Caki2 (cell line): Measurements from ENCODE around the gene LAMB4. TPM values are rescaled to one million over a fixed set of nuclear protein-coding genes. Genes with fewer than 3 reads are reported as not detected.
"Not testable (repeated sequence)": the region's sequence is repeated elsewhere in the genome, so short reads cannot be mapped to it uniquely, and the experiment has no call there.

Source experiments
- DNase-seq: peaks from one replicate; pipeline ENCODE4 v3.0.0-alpha.2; 2015; ENCODE audit warnings: low read depth
- in situ Hi-C: cut with HindIII; loops from 2 replicates; pipeline ENCODE4 v1.10.0; 2016; ENCODE audit warnings: low sequenced_read_pairs, low pct_unique_long_range_greater_than_20kb, mixed read lengths
- total RNA-seq: library from RNA; depleted of rRNA; stranded (reverse); fragments of >200 nt; shearing (Covaris generic); gene quantifications from 2 replicates; pipeline ENCODE4 v1.2.3, GENCODE V29; 2014; ENCODE audit warnings: low replicate concordance

Gene LAMB4
- total RNA-seq, 1 experiment from 2014 or later: 0.54 TPM

DNA sequence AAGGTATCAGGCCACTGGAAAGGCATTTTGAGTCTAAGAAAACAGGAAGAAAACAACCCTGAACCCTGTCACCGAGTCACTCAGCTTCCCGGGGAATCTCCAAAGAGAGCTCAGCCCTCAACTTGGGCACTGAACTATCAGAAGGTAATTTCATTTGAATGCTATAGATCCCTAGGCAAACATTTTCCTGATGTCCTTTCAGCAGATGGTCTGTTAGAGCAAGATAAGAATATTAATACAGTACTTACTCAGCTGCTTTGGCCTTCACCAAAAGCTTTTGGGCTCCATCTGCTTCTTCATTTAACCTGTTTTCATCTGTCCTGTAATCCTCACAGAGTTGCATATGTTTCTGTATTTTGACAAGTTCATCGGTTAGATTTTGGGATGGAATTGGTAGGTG, 93.0 kb downstream of the LAMB4 start:
- in situ Hi-C loops: no loop called here
- no peak for DNase-seq

DNA sequence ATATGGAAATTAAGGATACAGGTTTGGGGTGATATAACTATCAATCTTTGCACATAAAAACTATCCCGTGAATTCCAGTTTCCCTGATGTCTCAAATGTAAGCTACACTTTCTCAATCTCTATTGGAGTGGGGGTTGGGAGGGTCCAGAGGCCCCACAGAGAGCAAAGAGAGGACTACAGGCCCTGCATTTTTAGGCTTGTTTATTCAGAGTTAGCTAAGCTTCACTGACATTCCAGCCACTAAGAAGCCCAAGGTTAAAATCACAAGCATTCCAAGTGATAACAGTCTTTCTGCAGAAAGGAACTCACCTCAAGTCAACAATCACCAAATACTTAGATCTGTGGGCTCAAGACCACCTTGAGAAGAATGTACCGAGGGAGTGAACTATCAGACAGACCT, 95.6 kb downstream of the LAMB4 start:
- DNase-seq: no peak
- in situ Hi-C loops: no loop called here

DNA sequence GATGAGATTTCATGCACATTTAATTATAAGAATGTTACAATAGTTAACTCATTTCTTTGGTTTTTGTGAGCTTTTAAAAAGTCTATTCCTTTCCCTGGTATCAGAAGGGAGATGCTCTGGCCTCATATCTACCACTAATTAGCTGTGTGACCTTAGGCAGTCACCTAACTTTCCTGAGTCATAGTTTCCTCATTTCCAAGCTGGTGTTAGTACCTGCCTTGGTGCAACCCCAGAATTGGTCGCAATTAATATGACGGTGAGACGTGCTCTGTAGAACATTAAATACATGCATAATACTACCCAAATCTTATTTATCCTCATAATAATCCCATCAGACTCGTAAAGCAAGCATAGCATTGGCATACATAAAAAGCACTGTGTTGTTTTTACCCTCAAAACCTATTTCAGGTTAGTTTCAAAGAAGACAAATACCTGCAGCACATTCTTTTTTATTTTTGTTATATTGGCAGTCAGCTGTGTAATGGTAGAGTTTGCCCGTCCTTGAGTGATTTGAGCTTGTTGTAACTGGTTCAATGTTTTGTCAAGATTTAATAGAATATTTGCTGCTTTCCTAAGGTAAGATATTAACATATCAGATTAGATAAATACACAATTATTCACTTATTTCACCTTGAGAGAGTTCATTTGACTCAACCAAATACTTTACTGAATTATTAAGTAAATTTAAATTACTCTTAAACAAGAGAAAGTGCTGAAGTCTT, 96.2 kb downstream of the LAMB4 start:
- in situ Hi-C loops: no loop called here
- DNase-seq: no peak

DNA sequence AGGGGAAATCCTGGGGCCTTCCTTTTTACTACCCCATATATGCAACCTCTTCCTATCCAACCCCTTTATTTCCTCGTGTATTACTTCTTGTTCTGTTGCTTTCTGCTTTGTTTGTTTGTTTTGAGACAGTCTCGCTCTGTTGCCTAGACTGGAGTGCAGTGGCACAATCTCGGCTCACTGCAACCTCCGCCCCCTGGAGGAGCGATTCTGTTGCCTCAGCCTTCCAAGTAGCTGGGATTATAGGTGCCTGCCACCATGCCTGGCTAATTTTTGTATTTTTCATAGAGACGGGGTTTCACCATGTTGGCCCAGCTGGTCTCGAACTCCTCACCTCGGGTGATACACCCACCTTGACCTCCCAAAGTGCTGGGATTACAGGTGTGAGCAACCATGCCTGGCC, 96.9 kb downstream of the LAMB4 start:
- in situ Hi-C loops: not testable (repeated sequence)

DNA sequence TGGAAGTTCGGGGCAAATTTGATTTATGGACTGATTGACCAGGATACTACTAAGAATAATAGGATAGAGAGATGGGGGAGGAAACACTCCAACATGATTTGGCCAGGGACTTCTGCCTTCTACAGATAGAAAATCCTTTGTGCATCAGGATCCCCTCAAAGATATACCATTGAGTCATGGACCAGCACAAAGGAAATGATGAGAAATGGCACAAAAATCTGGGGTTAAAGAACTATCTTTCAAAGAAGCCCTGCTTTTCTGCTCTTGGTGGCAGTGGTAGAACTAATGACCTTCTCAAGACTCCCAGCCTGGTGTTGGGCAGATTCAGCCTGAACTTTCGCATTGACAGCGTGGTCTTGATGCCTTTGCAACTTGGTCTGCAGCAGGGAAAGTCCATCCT, 99.6 kb downstream of the LAMB4 start:
- DNase-seq: no peak
- in situ Hi-C loops: no loop called here

More for the DNA sequence above, 96.9 kb downstream of the LAMB4 start:
- DNase-seq: not testable (repeated sequence)

DNA sequence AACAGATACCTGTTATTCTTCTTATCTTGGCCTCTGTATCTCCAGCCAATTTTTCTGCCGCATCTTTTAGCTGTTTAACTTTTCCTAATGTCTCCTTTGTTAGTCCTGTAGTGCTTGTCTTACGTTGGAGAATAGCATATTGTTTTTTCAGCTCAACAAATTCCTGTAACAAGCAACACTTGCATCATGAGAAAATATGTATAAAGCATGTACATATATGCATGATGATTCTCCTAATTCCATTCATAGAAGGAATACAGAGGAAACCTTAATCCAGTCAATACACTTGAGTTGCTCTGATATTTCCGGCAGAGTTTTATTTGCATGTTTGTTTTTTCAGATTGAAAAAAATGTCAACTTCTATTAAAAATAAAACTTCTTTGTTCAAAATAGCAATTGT, 101.1 kb downstream of the LAMB4 start:
- DNase-seq: no peak
- in situ Hi-C loops: no loop called here

DNA sequence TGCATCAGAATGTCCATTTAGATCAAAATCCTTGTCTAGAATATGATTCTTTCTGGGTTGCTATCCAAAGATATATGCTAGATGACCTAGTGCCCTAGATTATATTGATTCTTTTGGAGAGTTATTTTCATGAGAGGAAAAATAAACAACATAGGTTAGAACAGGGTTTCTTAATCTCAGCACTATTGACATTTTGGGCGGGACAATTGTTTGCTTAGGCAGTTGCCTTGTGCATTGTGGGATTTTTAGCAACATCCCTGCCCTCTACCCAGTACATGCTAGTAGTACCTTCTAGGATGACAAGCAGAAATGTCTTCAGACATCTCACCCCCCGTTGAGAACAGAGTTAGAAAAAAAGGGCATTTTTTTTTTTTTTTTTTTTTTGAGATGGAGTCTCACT, 102.0 kb downstream of the LAMB4 start:
- in situ Hi-C loops: no loop called here
- no peak for DNase-seq

DNA sequence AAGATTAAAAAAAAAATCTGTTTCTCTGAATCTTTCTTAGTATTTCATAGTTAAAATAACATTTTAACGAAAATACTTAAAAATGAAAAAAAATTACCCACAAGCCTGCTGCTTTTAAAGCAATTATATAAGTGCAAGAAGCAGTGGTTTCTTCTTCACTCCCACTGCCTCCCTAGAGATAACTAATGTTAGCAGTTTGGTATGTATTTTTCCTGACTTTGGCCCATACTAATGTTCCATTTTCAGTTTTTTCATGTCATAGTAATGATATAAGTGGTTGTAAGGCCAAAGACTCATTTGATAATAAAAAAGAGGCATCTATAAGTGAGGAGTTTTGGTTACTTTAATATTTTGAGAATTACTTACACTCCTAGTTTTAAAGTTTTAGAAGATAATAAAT, 102.9 kb downstream of the LAMB4 start:
- in situ Hi-C loops: no loop called here
- DNase-seq: no peak

DNA sequence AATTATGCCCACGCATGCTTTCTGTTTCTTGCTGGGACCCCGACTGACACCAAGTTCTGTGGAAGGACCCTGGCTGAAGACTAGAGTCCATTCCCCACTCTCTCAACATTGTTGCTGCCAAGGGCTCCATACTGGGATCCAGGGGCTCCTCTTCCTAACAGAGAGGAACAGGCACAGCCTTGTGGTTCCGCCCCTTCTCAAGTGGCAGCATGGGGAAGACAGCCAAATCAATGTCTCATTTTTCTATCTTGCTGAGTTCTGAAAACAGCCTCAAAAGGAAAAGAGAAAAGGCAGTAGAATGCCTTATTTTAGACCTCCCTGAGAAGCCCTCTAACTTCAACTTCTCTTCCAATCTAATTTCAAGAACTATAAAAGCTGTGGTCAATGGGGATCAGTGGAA, 103.5 kb downstream of the LAMB4 start:
- in situ Hi-C loops: no loop called here
- no peak for DNase-seq

DNA sequence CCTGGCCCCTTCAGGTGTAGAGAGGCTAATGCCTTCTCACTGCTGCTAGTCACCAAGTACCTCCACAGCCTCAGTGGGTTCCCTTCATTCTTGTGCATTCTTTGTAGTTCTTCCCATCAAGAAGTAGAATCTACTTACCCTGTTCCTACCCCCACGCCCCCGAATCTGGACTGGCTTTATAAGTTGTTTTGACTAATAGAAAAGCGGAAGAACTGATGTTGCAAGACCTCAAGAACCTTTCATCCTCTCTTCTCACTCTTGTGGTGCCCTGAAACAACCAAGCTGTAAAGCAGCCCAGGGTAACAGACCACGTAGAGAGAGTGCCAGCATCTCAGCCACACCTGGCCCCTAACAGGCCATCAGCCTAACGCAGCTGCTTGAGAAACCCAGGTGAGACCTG, 104.0 kb downstream of the LAMB4 start:
- no peak for DNase-seq
- in situ Hi-C loops: no loop called here

DNA sequence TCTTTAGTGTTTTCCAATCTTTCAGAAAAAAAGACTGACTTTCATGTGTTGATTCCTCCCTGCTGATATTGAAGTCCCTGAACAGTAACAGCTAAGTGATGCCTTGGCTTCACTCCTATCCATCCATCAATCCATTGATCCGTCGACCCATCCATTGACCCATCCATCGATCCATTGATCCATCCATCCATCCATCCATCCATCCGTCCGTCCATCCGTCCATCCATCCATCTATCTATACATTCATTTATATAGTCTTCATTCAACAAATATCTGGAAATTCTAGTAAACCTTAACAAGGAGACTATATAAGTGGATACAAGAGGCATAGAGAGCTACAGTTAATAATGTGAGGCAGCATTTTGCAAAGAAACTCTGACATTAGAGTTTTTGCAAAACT, 105.6 kb downstream of the LAMB4 start:
- no peak for DNase-seq
- in situ Hi-C loops: no loop called here

DNA sequence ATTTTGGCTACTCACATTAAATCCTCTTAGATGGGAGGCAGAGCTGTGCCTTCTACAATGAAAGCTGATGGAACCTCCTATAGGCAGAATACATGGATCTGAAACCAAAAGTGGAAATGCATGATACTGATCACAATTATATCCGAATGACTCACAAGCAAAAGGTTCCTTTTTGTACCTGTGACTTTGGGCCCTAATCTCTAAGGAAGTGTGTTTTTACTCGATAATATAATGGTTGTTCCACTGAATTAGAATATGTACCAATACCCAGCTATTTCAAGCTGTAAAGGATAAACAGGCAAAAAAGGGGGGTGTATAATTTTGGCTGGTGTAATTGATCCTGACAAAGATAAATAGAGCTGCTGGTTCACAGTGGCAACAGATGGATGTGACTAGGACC, 109.6 kb downstream of the LAMB4 start:
- no peak for DNase-seq
- in situ Hi-C loops: no loop called here

DNA sequence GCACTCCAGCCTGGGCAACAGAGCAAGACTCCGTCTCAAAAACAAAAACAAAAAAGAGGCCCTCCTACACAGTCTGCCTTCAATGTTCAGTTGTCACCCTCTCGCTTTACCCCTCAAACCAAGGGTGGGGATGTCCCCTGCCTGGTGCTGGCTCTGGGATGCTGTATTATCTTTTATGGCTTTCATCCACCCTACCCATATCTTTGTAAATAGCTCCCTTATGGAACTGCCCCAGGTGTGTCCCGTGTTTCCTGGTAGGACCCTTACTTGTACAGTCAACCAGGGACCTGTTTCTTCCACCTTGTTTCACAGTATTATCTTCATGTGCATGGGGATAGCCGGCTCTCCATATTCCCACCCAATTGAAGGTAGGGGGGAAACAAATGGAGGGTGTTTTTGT, 111.5 kb downstream of the LAMB4 start:
- in situ Hi-C loops: no loop called here
- no peak for DNase-seq

DNA sequence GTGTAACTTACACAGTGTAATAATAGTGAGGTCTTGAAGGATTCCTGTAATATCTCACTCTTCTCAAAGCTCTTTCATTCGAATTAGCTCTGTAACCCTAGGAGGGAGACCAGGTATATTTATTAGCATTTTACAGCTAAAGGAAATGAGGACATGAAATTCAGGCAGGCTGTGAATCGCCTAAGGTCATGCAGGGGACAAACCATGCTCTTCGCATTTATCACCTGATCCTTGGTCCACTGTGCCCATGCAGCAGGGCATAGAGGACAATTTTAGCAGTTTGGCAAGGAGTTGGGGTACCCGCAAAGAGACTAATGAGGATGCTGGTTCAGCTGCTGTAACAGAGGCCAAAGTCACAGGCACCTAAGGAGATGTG, 112.4 kb downstream of the LAMB4 start:
- DNase-seq: no peak

DNA sequence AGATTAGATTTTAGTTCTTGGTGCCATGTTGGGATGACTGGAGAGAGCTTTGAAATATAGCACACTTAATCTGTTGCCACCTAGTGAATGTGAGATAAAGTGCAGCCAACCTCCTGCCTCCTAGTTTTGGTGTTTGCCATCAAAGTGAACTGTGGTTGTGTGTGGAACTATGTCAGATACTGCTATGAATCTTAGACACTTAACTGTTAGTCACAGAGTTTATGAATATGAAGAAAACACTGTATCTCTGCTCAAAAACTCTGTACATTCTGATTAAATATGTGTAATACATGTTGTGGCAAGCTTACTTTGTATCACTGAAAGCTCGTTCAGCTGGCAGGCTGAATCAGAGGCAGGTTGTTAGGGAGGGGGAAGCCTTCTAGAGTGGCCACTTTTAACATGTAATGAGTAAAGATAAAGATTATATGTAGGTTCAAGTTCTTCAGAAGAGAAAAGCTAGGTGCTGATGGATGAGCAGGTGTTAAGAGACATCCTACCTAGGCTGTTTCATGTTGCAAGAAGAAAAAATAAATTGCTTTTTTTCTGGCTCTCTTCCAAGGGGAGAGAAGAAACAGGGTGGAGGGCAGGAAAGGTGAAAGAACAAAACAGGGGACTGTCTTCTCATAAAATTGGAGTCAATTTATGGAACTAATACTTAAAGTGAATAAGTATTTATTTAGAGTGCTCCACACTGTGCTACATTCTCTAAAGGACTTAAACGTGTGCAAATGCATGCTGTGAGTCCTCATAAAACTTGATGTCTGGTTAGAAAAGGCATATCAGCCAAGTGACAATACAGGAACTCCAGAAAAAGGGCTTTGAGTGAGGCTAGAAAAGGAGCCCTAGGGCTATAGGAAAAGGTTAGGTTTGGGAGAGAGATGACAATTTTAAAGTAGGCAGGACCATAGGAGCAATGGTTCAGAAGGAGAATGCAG, 113.1 kb downstream of the LAMB4 start:
- in situ Hi-C loops: no loop called here
- peak; percentile 63 for DNase-seq

More for the DNA sequence above, 112.4 kb downstream of the LAMB4 start:
- in situ Hi-C loops: no loop called here

DNA sequence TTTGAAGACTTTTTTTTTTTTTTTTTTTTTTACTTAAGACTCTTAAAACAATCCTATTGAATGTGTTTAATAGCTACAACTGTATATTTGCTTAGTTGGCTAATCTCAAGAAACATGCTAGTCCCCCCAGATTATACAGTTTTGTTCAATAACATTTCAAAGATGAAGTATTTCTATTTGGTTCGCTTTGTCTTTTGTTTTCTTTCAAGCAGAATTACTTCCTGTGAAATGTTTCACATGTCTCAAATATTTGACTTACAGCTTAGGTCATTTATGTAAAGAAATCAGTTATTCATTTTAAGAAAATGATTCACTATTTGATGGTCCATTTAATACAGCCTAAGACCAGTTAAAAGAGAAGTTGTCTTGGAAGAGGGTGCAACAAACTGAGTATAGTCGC, 114.4 kb downstream of the LAMB4 start:
- in situ Hi-C loops: no loop called here
- peak; percentile 55 for DNase-seq

DNA sequence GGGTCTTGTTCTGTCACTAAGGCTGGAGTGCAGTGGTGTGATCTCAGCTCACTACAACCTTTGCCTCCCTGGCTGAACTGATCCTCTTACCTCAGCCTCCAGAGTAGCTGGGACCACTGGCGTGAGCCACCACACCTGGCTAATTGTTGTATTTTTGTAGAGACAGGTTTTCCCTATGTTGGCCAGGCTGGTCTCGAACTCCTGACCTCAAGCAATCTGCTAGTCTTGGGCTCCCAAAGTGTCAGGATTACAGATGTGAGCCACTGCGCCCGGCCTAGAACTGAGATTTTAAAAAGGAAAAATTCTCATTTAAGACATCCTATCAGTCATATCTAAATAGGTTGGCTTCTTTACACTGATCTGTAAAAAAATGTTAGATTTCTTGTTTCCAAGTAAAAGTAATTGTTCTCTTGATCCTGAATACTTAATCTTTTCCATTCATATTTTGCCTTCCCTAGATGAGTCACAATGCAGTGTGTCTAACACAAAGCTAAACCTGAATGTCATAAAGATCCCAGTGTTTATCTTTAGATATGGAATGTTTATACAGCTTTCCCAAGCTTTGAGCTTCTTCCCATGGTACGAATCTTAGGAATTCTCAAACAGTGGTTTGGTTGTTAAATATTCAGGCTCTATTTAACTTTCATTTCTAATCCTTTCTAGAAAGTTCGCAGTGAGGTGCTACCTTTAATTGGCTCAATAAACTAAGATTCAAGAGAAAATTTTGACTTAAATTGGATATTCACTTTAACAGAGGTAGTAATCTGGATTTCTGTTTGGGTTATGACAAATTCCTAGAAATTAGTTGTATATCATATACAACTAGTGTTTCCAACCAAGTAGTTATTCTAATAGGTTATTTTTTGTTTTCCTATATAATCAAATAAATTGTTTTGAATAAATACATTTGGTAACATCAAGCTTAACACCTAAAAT, 115.1 kb downstream of the LAMB4 start:
- DNase-seq: peak; percentile 78
- in situ Hi-C loops: no loop called here

DNA sequence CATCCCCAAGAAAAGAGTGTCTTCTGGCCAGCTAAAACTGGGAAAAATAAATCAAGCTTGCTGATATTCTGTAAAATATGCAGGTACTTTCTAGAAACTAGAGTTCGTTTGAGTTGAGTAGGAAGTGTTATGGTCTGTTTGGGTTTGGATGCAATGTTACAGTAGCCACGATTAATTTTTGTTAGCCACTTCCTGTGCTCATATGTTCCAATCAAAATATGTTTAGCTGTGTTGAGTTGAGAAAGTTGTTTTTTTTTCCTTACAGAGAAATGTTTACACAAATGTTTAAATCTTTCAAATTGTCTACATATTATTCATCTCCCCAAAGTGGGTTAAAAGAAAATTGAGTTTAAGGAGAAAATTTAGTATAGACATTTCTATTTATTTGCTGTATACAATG, 115.9 kb downstream of the LAMB4 start:
- DNase-seq: no peak
- in situ Hi-C loops: no loop called here
